ENCODE data around the gene RRN3.

- no peak for TF ChIP-seq EZH2 (IDR thresholded peaks at IDR 0.05; ENCODE audit: borderline replicate concordance, low read depth, low read length, severe bottlenecking)
- TF ChIP-seq CTCF (IDR thresholded peaks at IDR 0.05; ENCODE audit: extremely low read depth in 1 of 2, insufficient read depth in 1 of 2, low read depth in 1 of 2, low read length in 2 of 2), result no peak
- TF ChIP-seq POLR2AphosphoS5 (IDR thresholded peaks at IDR 0.05; ENCODE audit: insufficient read depth, low read depth, low read length), result no peak
- TF ChIP-seq POLR2A (IDR thresholded peaks at IDR 0.05; ENCODE audit: low read depth, low read length), result no peak
- TF ChIP-seq FOS (IDR thresholded peaks at IDR 0.05; ENCODE audit: borderline replicate concordance, insufficient read depth, low read length), result no peak
Measured at GRCh38 chr16:15041271-15042004, 52.6 kb downstream of the RRN3 start.
